Tibial nerve (tissue), 3 donors: ENCODE data around the gene PLCH2.

Experiments used
- POLR2A ChIP-seq, 2 donors: fragments of 450-650 bp; IDR thresholded peaks; one replicate each; pipeline ENCODE4 v1.6.1; 2017; ENCODE audit warnings: antibody characterized with exemption in 2 of 2, mild to moderate bottlenecking in 2 of 2, moderate library complexity in 2 of 2
- TF ChIP-seq, protein P1 (sequence below), 5 experiments: fragments of 200-600 bp in 3 of 5; fragments of 450-650 bp in 2 of 5; sonication (generic) in 3 of 5; IDR thresholded peaks; one replicate each; pipeline ENCODE4 v1.5.1; 2016 to 2019; ENCODE audit warnings: antibody characterized with exemption in 5 of 5, mild to moderate bottlenecking in 3 of 5, moderate library complexity in 2 of 5

DNA sequence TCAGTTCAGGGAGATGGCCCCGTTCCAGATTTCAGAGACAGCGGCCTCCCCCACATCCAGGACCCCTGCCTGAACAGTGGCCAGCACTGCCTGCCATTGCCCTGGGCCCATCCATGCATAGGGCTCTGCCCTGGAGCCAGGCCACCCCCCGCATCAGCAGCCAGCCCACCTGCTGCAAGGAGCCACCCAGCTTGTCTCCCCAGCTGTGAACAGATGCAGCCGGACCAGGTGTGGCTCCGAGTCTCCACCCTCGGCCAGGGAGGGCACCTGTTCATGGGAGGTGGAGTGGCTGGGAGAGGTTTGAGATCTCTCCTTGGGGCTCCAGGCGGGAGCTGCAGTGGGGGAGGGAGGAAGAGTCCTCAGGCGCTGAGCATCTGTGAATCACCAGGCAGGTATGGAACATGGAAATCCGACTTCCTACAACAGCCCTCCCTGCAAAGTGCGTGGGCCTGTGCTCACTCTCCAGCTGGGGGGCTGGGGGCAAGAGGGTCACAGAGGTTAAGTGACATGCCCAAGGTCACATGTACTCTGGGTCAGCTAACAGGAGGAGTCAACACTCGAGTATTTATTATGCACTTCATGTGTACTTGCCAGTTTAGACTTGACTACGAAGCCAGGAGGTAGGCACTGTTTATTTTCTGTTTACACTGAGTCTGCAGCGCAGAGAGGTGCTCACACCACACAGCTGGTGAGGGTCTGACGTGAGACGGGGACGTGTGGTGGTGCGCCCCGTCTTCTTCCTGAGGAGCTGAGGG, 58.8 kb downstream of the PLCH2 start:
- TF ChIP-seq, protein P1, sequence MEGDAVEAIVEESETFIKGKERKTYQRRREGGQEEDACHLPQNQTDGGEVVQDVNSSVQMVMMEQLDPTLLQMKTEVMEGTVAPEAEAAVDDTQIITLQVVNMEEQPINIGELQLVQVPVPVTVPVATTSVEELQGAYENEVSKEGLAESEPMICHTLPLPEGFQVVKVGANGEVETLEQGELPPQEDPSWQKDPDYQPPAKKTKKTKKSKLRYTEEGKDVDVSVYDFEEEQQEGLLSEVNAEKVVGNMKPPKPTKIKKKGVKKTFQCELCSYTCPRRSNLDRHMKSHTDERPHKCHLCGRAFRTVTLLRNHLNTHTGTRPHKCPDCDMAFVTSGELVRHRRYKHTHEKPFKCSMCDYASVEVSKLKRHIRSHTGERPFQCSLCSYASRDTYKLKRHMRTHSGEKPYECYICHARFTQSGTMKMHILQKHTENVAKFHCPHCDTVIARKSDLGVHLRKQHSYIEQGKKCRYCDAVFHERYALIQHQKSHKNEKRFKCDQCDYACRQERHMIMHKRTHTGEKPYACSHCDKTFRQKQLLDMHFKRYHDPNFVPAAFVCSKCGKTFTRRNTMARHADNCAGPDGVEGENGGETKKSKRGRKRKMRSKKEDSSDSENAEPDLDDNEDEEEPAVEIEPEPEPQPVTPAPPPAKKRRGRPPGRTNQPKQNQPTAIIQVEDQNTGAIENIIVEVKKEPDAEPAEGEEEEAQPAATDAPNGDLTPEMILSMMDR (IDR thresholded peaks at IDR 0.05), result no peak
- TF ChIP-seq POLR2A (IDR thresholded peaks at IDR 0.05), result no peak
